Thyroid gland (tissue), 4 donors: ENCODE data around the gene C5orf24.

Experiments
- POLR2A ChIP-seq, 2 donors: fragments of 450-650 bp; IDR thresholded peaks; one replicate each; pipeline ENCODE4 v1.6.1; 2017; ENCODE audit warnings: antibody characterized with exemption in 2 of 2, mild to moderate bottlenecking in 2 of 2, moderate library complexity in 1 of 2
- TF ChIP-seq, protein P1 (sequence below), 6 experiments: fragments of 200-600 bp in 3 of 6; fragments of 450-650 bp in 3 of 6; sonication (generic) in 3 of 6; IDR thresholded peaks; one replicate each; pipeline ENCODE4 v1.5.1; 2016 to 2019; ENCODE audit warnings: antibody characterized with exemption in 6 of 6, mild to moderate bottlenecking in 2 of 6, inconsistent platforms in 1 of 6, moderate library complexity in 1 of 6

DNA sequence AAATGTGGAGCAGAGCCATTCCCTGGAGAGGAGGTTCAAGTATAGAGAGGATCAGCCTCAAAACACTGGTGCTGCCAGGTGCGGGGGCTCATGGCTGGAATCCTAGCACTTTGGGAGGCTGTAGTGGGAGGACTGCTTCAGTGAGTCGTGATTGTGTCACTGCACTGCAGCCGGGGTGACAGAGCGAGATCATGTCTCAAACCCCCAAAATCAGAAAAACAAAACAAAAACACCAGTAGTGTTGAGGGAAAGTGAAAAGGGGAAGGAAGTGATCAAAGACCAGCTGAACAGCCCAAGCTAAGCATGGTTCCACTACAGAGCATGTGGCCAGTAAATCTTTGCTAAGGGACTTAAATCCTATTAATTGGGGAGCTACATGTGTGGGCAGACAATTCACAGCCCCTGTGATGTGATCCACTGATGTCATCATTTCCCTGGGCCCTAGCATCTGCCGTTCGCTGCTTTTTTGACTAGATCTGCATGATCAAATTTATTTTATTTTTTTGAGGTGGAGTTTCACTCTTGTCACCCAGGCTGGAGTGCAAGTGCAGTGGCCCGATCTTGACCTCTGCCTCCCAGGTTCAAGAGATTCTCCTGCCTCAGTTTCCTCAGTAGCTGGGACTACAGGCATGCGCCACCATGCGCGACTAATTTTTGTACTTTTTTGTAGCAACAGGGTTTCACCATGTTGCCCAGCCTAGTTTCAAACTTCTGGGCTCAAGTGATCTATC is 56.5 kb downstream of the C5orf24 start:
- TF ChIP-seq POLR2A (IDR thresholded peaks at IDR 0.05), result no peak
- TF ChIP-seq, protein P1, sequence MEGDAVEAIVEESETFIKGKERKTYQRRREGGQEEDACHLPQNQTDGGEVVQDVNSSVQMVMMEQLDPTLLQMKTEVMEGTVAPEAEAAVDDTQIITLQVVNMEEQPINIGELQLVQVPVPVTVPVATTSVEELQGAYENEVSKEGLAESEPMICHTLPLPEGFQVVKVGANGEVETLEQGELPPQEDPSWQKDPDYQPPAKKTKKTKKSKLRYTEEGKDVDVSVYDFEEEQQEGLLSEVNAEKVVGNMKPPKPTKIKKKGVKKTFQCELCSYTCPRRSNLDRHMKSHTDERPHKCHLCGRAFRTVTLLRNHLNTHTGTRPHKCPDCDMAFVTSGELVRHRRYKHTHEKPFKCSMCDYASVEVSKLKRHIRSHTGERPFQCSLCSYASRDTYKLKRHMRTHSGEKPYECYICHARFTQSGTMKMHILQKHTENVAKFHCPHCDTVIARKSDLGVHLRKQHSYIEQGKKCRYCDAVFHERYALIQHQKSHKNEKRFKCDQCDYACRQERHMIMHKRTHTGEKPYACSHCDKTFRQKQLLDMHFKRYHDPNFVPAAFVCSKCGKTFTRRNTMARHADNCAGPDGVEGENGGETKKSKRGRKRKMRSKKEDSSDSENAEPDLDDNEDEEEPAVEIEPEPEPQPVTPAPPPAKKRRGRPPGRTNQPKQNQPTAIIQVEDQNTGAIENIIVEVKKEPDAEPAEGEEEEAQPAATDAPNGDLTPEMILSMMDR (IDR thresholded peaks at IDR 0.05), result no peak
